NK-92 (cell line): ENCODE data around the gene LRRC32.

Source experiments
- DNase-seq: peaks from one replicate; lab custom pipeline; 2025; ENCODE audit not compliant: unreplicated experiment; lab: John Stamatoyannopoulos, UW

The LRRC32 gene

GRCh38 chr11:76699451-76700091 lies 29.0 kb upstream of the LRRC32 start:
- no peak for DNase-seq

- DNase-seq = no peak
Observed at GRCh38 chr11:76698321-76699043, 27.9 kb upstream of the LRRC32 start.

GRCh38 chr11:76696756-76697155 lies 26.2 kb upstream of the LRRC32 start:
- no peak for DNase-seq

- DNase-seq = no peak
Observed at GRCh38 chr11:76695771-76696170, 25.2 kb upstream of the LRRC32 start.

GRCh38 chr11:76695133-76695532 lies 24.6 kb upstream of the LRRC32 start:
- no peak for DNase-seq

- no peak for DNase-seq
Observed at GRCh38 chr11:76694664-76695063, 24.1 kb upstream of the LRRC32 start.

GRCh38 chr11:76693806-76694205 lies 23.3 kb upstream of the LRRC32 start:
- DNase-seq = no peak

GRCh38 chr11:76692956-76693355 lies 22.4 kb upstream of the LRRC32 start:
- no peak for DNase-seq

- DNase-seq = no peak
Observed at GRCh38 chr11:76691655-76692054, 21.1 kb upstream of the LRRC32 start.

- no peak for DNase-seq
Observed at GRCh38 chr11:76690736-76691135, 20.2 kb upstream of the LRRC32 start.

GRCh38 chr11:76689313-76690260 lies 19.0 kb upstream of the LRRC32 start:
- DNase-seq = no peak

GRCh38 chr11:76688146-76688545 lies 17.6 kb upstream of the LRRC32 start:
- DNase-seq = no peak

GRCh38 chr11:76686261-76687079 lies 15.9 kb upstream of the LRRC32 start:
- DNase-seq = no peak

GRCh38 chr11:76685831-76686230 lies 15.3 kb upstream of the LRRC32 start:
- no peak for DNase-seq

- no peak for DNase-seq
Observed at GRCh38 chr11:76685237-76685636, 14.7 kb upstream of the LRRC32 start.

- DNase-seq = no peak
Observed at GRCh38 chr11:76684516-76684915, 14.0 kb upstream of the LRRC32 start.

GRCh38 chr11:76683161-76684095 lies 12.9 kb upstream of the LRRC32 start:
- no peak for DNase-seq

GRCh38 chr11:76682684-76683083 lies 12.1 kb upstream of the LRRC32 start:
- DNase-seq = no peak

GRCh38 chr11:76682106-76682505 lies 11.6 kb upstream of the LRRC32 start:
- DNase-seq = no peak
